A549 (cell line): ENCODE data around the gene GMNN.

Source experiments
- CHD4 ChIP-seq: fragments of 200-600 bp; sonication (generic); IDR thresholded peaks from 2 replicates; pipeline ENCODE4 v1.6.1; 2016; ENCODE audit warnings: antibody characterized with exemption, mild to moderate bottlenecking, borderline replicate concordance
- MAFK ChIP-seq: fragments of 450-650 bp; IDR thresholded peaks from 2 replicates; pipeline ENCODE4 v1.6.1; 2014; ENCODE audit not compliant: partially characterized antibody
- MYC ChIP-seq: IDR thresholded peaks from 2 replicates; pipeline ENCODE4 v1.6.1; 2012; ENCODE audit warnings: mild to moderate bottlenecking, inconsistent platforms, low read length, improper control_type of control experiment, borderline replicate concordance
- POLR2A ChIP-seq: IDR thresholded peaks from 2 replicates; pipeline ENCODE4 v1.6.1; 2012; ENCODE audit warnings: mild to moderate bottlenecking, low read length
- RAD21 ChIP-seq, 2 experiments: fragments of >200 bp in 1 of 2; sonication (Bioruptor Twin) in 1 of 2; formaldehyde crosslinking in 1 of 2; IDR thresholded peaks in 1 of 2; conservative IDR thresholded peaks in 1 of 2; 2 replicates in 1 of 2; 3 replicates in 1 of 2; pipeline ENCODE4 v1.6.1; 2012 to 2018; ENCODE audit warnings: inconsistent platforms in 1 of 2
- ZNF302 ChIP-seq: fragments of 250-450 bp; sonication (Bioruptor Pico); IDR thresholded peaks from 2 replicates; pipeline ENCODE4 v1.9.0; 2021; ENCODE audit warnings: inconsistent platforms, mild to moderate bottlenecking, moderate library complexity
- TF ChIP-seq, protein P1 (sequence below): fragments of >200 bp; sonication (Bioruptor Twin); formaldehyde crosslinking; IDR thresholded peaks from 3 replicates; pipeline ENCODE4 v1.5.1; 2016

GRCh38 chr6:24832794-24833193 is 58.1 kb downstream of the GMNN start:
- TF ChIP-seq, protein P1, sequence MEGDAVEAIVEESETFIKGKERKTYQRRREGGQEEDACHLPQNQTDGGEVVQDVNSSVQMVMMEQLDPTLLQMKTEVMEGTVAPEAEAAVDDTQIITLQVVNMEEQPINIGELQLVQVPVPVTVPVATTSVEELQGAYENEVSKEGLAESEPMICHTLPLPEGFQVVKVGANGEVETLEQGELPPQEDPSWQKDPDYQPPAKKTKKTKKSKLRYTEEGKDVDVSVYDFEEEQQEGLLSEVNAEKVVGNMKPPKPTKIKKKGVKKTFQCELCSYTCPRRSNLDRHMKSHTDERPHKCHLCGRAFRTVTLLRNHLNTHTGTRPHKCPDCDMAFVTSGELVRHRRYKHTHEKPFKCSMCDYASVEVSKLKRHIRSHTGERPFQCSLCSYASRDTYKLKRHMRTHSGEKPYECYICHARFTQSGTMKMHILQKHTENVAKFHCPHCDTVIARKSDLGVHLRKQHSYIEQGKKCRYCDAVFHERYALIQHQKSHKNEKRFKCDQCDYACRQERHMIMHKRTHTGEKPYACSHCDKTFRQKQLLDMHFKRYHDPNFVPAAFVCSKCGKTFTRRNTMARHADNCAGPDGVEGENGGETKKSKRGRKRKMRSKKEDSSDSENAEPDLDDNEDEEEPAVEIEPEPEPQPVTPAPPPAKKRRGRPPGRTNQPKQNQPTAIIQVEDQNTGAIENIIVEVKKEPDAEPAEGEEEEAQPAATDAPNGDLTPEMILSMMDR: no peak
- TF ChIP-seq ZNF302 (CRISPR knock-in tag) (no peak), MYC (no peak), POLR2A (no peak), MAFK (no peak), RAD21 (conservative IDR thresholded peaks at IDR 0.05 in 1 of 2, IDR thresholded peaks at IDR 0.05 in 1 of 2) (no peak), CHD4 (no peak)
